T1000 (cell line): ENCODE measurements around the gene MAPRE3.

Source experiments
- DNase-seq: peaks from one replicate; lab custom pipeline; 2025; ENCODE audit warnings: mixed read lengths; lab: John Stamatoyannopoulos, UW

The MAPRE3 gene

GRCh38 chr2:27014771-27015433, 44.5 kb downstream of the MAPRE3 start:
- no peak for DNase-seq

- no peak for DNase-seq
These were observed 46.4 kb downstream of the MAPRE3 start for GRCh38 chr2:27016801-27017325.

DNA sequence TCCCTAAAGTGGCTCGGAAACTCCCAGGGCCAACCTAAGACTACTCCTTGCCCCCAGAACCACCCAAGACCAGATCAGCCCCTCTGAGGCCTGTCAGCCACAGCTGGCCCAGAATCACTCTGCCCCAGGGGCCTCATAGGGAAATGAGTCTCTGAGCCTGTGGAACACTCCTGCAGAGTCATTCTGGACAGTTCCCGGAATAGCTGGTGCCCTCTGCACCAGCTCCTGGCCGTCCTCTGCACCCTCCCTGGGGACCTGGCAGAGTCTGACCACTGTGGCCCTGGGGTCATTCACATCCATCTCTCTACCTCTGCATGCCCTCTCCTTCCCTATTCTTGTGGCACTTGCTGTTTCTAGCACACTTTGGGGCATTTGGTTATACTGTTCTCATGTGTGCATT, 47.7 kb downstream of the MAPRE3 start:
- DNase-seq = no peak

GRCh38 chr2:27019459-27019858, 49.0 kb downstream of the MAPRE3 start:
- DNase-seq = no peak

DNA sequence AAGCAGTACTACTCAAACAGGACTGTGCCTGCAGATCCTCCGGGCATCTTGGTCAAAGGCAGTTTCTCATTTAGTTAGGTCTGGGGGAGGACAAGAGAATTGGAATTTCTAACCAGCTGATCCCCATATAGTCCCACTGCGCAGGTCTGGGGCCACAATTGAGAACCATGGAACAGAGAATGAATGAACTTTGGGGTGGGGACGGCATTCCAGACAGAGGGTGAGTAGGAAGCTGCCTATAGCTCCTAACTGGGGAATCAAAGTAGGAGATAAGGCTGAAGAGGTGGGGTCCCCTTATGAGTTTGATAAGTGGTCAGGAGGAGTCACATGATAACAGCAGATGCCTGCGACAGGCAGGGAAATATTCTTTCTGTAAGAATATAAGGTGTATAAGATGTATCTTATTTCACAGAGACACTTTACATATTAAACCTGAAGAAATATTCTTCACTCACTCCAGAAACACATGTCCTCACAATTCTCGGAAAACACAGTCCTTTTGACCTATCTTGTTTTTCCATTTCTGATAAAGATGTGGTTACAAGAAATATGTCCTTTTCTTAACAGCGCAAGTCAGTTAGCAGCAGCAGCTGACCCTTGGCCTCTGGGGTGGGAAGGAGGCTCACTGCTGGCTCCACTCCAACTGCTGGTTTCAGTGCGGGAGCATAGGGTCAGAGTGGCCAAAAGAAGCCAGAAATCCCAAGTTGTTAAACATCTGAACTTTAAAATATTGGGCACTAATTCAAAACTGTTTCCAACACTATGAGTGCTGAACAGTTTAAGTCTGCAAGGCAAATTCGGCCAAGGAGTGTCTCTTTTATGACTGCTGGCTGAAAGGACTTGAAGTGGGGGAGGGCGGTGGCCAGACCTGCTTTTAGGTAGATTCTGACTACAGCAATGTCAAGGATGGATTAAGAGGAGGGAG, 49.8 kb downstream of the MAPRE3 start:
- DNase-seq = no peak

- DNase-seq = no peak
These were observed 51.0 kb downstream of the MAPRE3 start for GRCh38 chr2:27021253-27022049.

DNA sequence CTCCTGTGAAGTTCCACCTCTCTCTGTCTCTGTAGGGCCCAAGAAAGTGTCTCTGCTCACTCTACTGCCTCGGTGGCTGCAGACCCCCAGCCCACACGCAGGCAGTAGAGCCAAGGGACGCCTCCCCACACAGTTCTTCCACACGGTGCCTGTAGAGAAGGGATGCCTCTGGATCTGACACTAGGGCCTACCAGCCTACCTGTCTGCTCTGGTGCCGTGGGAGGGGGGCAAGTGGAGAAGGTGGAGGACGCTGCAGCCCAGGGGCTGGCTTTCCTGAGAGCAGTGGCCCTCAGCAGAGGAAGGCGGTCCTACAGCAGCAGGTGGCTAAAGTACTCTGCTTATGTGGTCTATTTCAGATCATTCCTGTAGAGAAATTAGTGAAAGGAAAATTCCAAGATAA, 53.3 kb downstream of the MAPRE3 start:
- DNase-seq = no peak

DNA sequence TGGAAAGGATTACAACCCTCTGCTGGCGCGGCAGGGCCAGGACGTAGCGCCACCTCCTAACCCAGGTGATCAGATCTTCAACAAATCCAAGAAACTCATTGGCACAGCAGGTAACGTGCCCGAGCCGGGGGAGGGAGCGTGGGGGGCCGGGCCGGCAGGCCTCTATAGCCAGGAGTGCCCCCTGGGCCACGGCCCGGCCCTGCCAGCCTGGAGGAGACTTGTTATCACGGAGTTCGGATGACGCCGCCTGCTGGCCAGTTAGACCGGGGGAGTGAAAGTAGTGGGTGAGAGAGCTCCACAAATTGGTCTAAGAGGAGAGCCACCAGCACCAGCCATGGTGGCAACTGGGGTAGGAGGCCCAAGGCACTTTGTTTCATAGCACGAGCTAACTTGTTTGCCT, 53.8 kb downstream of the MAPRE3 start:
- DNase-seq = no peak

GRCh38 chr2:27024812-27025211, 54.4 kb downstream of the MAPRE3 start:
- no peak for DNase-seq

DNA sequence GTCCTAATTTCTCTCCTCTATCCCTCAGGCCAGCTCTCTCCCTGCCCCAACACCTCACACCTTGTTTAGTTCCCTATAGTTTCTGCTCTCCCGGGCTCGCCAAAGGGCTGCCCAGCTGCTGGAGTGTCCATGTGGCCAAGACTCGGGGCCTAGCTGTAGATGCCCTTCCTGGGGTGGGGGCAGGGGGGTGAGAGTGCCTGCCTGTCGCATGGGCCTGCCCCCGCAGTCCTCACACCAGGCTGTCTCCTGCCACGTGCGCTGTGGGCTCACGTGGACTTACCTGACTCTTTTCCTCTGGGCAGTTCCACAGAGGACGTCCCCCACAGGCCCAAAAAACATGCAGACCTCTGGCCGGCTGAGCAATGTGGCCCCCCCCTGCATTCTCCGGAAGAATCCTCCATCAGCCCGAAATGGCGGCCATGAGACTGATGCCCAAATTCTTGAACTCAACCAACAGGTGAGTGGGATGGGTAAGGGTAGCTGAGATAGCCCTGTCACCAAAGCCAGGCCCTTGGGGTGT, 54.9 kb downstream of the MAPRE3 start:
- DNase-seq = no peak

DNA sequence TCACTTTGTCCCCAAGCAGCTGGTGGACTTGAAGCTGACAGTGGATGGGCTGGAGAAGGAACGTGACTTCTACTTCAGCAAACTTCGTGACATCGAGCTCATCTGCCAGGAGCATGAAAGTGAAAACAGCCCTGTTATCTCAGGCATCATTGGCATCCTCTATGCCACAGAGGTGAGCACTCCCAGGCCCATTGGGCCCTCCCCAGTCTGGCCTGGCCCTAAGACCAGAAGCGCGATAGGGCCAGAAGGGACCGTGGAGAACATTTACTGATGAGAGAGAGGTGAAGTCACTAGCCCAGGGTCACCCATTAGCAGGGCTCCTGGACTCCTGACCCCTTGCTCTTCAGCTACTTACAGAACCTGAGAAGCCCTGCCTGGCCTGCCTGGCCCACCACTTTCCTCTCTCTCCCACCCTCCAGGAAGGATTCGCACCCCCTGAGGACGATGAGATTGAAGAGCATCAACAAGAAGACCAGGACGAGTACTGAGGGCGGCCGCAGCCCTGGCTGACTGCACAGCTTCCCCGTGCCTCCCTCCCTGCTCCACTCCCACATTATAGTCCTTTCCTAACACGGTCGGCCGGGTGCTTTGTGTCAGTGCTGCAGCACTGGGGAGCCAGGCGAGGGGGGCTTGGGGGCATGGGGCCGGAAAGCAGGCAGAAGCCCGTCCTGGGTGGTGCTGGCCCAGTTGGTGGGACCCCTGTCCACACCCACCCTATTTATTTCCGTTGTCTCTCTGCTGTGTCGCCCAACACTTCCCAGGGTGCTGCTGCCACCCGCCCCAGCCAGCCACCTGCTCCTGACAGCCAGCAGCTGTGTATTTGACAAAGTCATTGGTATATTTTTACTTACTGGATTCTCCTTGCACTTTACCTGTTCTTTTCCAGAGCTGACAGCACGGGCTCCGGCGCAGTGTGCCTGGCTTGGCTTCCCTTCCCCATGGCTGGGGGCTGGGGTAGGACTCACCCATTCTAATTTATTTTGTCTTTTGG, 55.7 kb downstream of the MAPRE3 start:
- DNase-seq = no peak

- no peak for DNase-seq
These were observed 56.8 kb downstream of the MAPRE3 start for GRCh38 chr2:27027211-27027651.

GRCh38 chr2:27029051-27029450, 58.6 kb downstream of the MAPRE3 start:
- DNase-seq = no peak

GRCh38 chr2:27032495-27033252, 62.2 kb downstream of the MAPRE3 start, which contains the start of gene TMEM214:
Gene TMEM214 (plus strand): TSS chr2:27032965. CDS start chr2:27033016, 51 bp downstream.
- DNase-seq = peak; percentile 70

DNA sequence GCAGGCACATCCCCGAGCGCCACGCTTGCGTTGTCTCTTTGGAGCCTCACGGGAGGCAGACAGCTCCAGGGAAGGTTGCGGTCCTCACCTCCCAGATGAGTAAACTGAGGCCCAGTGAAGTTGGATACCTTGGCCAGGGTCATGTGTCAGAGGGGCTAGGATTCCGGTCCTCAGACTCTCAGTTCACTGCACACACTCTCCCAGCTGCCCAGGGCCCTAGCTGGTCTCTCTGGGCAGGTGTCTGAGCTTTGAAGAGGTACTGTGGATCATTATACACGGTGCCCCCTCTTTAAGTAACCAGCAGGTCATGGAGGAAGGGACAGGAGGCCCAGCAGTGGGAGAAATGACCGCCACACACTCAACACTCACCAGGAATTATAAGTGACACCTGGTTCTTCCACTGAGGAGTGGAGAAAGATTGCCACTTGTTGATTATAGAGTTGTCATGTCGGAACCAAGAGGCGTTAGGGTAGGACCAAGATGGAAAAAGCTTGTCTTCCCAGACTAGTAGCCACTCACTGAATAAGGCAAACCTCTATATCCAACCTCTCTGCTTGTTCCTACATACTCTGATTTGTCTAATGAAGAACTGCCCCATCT, 62.9 kb downstream of the MAPRE3 start:
- DNase-seq = no peak

GRCh38 chr2:27038012-27038411, 67.6 kb downstream of the MAPRE3 start:
- no peak for DNase-seq

DNA sequence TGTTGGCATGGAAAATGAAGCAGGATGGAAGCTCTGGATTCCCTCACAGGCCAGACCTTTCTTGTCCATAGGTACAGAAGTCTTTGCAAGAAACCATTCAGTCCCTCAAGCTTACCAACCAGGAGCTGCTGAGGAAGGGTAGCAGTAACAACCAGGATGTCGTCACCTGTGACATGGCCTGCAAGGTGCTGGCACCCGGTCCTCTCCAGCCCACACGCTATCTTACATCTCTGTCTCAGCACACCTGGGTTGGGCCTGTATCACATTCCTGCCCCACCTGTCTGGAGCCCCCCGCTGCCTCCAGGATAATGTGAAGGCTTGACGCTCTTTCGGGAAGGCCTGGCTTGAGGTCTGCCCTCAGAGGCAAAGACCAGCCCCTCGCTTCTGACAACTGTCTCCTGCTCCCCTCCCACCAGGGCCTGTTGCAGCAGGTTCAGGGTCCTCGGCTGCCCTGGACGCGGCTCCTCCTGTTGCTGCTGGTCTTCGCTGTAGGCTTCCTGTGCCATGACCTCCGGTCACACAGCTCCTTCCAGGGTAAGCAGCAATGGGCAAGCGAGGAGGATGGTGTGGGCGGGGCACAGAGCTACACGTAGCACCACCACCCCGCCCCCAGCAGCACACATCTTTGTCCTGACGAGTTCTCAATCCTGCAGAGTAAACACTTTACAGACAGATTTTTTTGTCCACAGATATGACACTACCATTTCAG, 68.3 kb downstream of the MAPRE3 start:
- DNase-seq = no peak

DNA sequence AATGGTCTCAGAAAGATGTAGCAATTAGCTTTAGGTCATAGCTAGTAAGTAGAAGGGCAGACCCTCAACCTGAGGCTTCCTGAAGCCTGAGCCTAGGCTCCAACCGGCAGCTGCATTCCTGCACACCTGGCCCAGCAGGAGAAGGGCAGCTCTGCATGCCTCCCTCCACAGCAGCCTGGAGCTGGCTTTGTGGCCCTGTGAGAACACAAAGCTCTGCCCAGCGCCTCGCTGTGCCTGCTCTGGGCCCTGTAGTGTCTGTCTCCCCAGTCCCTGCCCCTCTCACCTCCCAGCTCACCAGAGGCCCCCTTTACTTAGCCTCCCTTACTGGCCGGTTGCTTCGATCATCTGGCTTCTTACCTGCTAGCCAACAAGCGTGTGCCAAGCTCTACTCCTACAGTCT, 69.0 kb downstream of the MAPRE3 start:
- DNase-seq = no peak

DNA sequence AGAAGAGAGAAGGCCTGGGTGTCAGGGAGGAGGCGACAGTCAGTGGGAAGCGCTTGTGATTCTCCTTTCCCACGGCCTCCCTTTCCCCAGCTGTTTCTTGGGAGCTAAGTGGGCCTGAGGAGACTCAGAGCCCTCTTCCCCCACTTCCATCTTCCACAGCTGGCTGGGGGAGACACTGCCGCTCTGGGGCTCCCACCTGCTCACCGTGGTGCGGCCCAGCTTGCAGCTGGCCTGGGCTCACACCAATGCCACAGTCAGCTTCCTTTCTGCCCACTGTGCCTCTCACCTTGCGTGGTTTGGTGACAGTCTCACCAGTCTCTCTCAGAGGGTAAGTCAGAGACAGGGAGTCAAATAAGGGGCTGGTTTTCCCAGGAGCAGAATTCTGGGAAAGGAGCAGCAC, 69.4 kb downstream of the MAPRE3 start:
- DNase-seq = no peak
